ENCODE results near the gene COL26A1.
"Not testable (repeated sequence)": the region's sequence is repeated elsewhere in the genome, so short reads cannot be mapped to it uniquely, and the experiment has no call there.

COL26A1 gene

DNA sequence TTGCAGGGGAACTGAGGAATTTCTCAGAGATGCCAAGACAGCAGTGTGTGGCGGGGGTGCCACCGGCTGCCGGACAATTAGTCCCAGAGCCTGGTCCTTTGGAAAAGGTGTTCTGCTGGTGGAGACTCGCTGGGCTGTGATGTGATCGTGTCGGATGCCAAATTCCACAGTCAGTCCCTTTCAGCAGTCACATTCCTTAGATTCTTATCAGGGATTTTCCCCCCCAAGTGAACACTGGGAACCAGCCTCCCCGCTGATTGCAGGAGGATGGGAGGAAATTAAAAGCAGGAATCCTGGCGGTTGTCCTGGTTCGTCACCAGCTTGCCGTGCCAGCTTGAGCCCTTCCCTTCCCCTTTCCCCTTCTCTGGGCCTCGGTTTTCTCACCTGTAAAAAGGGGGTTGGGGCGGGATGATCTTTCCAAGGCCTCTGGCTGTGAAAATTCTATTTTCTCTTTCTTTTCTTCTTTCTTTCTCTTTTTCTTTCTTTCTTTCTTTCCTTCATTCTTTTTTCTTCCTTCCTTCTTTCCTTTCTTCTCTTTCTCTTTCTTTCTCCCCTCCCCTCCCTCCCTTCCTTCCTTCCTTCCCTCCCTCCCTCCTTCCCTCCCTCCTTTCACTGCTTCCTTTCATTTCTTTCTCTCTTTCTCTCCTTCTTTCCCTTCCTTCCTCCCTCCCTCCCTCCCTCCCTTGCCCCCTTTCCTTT lies 39.6 kb downstream of the COL26A1 start:
- peak; percentile 30 for DNase-seq (ENCODE audit: low spot score)

DNA sequence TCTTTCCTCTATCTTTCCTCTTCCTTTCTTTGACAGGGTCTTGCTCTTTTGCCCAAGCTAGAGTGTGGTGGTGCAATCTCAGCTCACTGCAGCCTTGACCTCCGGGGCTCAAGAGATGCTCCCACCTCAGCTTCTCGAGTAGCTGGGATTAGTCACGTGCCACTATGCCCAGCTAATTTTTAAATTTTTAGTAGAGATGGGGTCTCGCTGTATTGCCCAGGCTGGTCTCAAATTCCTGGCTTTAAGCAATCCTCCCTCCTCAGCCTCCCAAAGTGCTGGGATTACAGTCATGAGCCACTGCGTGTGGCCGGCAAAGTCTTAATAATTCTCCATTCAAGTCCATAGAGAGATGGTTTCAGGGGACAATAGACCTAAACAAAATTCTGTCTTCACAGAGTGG lies 40.2 kb downstream of the COL26A1 start:
- no peak for DNase-seq (ENCODE audit: low spot score)

DNA sequence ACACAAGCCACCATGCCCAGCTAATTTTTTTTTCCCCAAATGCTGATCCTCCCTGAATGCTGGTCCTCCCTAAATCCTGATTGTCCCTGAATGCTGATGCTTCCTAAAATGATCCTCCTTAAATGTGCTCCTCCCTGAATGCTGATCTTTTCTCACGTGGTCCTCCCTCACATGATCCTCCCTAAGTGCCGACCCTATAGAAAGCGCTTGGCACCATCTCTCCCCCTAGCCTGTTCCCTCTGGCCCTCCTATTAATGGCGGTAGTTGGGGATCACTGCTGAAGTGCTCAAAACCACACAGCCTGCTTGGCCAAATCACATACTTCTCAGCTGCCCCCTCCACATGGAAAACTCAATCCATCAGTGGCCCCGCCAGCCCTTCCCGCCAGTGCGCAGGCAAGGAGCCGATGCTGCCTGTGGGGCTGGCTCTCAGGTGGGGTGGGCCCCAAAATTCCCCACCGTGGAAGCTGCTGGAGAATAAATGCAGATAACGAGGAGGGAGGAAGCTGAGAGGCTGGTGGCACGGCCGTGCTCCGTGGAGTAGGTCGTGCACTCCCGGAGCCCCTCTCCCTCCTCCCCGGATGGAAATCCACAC lies 42.9 kb downstream of the COL26A1 start:
- DNase-seq (ENCODE audit: low spot score), result no peak

DNA sequence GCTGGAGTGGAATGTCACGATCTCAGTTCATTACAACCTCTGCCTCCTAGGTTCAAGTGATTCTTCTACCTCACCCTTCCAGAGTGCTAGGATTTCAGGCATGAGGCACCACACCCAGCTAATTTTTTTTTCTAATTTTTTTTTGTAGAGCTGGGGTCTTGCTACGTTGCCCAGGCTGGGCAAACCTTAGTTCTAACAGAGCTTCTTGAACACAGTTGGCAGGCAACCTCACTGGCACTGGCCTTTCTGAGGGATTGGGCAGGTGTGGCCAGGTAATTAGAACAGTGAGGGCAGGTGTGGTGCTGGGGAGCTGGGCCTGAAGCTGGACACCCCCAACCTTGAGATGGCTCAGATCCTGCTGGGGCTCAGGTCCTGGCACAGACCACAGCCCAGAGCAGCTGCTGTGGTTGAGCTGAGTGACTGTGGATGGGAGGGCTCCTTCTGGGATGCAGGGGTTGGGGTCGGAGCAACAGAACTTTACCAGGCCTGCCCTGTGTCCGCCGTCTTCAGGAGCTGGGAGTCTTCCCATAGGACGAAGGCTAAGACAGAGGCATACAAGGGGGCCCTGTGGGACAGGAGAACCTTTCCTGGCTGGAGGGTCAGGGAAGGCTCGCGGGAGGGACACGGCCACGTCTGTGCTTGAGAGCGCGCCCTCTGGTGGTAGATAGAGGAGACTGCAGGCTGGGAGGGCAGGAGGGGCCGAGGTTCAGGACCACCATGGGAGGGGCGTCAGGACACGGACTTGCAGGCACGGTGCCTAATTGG lies 48.2 kb downstream of the COL26A1 start:
- DNase-seq (ENCODE audit: low spot score), result peak; percentile 84

DNA sequence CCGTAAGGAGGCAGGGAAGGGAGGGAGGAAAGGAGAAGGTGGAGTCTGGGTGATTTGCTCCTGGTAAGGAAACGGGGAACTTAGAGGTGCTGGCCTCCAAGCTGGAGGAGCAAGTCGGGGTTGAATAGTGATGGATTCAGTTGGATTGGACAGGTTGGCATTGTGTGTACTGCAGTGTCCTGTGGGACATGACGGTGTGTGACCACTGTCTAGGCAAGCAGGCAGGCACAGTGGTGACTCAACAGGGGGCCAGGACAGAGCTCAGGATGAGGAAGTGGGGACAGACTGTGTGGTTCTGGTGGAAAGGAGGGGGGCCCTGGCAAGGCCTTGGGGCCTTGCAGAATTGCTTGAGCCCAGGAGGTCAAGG lies 48.8 kb downstream of the COL26A1 start:
- DNase-seq (ENCODE audit: low spot score), result no peak

DNA sequence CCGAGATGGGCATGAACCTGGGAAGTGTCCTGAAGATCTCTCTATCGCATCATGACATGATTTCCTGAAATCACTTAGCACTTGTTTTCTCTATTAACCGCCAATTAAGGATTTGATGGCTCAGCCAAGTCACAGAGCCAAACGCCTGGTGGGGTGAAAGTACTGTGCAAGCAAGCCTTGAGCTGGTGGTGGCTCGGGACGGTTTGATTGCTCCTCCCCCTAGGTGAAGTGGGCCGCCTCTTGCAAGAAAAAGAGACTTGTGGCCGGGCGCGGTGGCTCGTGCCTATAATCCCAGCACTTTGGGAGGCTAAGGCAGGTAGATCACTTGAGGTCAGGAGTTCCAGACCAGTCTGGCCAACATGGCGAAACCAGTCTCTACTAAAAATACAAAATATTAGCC lies 50.3 kb downstream of the COL26A1 start:
- no peak for DNase-seq (ENCODE audit: low spot score)

DNA sequence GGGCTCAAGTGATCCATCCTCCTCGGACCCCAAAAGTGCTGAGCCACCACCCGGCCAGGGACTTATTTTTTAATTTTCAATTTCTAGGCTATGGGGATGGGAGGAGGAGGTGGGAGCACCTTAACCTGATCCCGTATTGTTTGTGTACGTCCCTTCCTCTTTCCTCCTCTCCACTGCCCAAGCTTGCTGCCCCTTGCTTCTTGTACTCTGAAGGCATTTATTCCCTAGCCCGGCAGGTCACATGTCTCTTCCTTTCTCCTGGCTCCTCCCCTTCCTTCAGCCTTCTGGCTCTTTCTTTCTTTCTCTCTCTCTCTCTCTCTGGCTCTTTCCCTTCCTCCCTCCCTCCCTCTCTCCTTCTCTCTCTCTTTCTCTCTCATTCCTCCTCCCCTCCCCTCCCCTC lies 56.0 kb downstream of the COL26A1 start:
- no peak for DNase-seq (ENCODE audit: low spot score)

DNA sequence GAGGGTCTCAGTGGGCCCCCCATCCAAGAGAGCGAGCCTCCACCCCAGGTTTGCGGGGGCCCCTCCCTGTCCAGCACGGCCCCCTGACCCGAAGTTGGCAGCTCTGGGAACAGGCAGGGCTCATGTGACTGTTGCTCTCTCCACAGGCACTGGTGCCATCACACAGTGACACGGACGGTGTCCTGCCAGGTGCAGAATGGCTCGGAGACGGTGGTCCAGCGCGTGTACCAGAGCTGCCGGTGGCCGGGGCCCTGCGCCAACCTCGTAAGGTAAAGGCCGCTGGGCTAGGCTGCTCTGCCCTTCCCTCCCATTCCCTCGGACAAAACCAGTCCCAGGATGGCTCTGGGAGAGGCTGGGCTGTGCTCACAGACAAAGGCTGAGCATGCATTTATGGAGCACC lies 57.2 kb downstream of the COL26A1 start:
- DNase-seq (ENCODE audit: low spot score), result no peak

DNA sequence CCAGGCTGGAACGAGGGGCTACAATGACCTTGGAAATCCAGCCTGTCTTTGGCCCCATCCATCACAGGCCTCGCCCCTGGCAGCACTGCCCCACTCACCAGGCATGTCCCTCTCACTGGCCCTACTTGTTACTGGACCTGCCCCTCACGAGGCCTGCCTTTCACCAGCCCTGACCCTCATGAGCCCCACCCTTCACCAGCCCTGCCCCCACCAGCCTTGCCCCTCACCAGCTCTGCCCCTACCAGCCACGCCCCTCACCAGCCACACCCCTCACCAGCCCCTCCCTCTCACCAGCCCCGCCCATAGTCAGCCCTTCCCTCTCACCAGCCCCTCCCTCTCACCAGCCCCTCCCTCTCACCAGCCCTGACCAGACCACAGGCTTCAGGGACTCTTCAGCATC lies 57.8 kb downstream of the COL26A1 start:
- no peak for DNase-seq (ENCODE audit: low spot score)

DNA sequence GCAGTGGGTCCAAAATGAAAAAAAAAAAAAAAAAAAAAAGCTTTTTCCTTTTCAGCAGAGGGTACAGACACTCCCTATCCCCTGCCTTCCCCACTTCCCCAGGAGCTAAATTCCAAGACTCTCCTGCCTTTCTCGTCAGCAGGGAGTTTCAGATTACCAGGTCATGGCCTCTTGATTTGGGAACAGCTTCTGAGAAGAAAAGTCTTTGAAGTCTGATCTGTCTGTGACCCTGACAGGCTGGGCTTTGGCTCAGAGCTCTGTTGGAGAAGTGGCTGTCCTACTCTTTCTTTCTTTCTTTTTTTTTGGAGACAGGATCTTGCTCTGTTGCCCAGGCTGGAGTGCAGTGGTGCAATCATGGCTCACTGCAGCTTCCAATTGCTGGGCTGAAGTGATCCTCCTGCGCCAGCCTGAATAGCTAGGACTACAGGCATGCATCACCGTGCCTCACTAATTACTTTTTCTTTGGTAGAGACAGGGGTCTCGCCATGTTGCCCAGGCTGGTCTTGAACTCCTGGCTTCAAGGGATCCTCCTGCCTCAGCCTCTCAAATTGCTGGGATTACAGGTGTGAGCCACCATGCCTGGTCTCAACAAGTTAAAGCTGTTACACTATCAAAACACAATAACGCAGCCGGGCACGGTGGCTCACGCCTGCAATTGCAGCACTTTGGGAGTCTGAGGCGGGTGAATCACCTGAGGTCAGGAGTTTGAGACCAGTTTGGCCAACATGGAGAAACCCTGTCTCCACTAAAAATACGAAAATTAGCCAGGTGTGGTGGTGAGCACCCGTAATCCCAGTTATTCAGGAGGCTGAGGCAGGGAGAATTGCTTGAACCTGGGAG lies 59.9 kb downstream of the COL26A1 start:
- no peak for DNase-seq (ENCODE audit: low spot score)

DNA sequence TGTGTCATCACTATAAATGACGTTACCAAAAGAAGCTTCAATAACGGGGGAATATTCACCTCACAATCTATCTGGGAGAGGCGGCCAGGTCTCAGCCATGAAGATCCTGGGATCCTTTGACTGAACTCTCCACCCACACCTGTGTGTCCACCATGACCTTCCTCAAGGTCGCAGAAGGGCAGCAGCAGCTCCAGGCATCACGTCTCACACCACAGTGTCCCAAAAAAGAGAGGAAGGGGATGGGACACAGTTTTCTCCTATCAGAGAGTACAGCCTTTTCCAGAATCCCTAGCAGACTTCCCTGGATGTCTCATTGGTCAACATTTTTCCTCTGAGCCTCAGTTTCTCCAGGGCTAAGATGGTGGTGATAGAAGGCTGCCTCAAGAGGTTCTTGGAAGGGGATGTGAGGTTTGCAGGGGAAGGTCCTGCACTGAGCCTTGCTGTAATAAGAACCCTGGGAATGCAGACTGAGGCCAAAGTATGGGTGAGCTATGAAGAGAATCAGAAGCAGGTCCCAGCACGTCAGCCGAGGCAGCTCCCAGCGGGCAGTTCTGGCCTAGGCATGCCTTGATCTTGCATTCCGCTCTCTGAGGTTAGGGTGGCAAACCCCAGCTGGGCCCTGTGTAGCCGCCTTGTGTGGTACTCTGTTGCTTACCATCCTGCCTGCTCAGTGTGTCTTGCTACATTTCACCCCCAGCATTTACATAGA lies 63.8 kb downstream of the COL26A1 start:
- no peak for DNase-seq (ENCODE audit: low spot score)

DNA sequence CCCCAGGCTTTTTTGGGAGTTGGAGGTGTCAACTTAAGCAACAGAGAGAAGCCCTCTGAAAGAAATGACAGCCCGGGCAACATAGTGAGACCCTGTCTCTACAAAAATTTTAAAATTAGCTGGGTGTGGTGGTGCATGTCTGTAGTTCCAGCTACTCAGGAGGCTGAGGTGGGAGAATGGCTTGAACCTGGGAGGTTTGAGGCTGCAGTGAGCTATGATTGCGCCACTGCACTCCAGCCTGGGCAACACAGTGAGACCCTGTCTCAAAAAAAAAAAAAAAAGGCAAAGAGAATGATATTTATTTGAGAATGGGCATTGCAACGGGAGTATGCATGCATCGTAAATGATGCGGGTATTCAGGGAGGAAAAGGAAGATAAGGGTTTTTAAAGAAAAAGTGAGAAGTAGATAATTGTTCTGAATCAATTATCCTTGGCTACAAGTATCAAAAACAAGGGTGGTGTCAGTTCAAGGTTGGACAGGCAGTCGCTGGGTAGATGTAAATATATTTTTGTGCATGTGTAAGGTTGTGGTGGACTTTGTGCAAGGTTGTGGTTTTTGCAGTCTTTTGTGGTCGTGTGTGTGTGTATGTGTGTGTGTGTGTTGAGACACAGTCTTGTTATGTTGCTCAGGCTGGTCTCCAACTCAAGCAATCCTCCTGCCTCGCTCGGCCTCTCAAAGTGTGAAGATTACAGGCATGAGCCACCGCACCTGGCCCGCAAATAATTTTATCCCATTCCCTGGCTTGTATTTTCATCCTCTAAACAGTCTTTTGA lies 65.6 kb downstream of the COL26A1 start:
- no peak for DNase-seq (ENCODE audit: low spot score)

DNA sequence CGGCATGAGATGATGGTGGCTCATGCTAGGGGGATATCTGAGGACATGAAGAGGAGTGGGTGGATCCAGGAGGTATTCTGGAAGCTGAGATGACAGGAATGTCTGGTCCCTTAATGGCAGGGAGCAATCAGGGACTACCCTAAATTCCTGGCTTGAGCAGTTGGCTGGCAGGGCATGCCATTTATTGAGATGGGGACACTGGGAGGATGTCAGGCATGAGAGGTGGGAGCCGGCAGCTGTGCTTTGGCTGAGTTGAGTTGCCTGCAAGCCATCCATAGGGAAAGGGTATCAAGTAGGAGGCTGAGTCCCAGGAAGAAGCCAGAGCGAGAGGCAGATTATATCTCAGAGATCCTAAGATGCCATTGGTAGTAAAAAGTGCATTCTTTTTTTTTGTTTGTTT lies 69.6 kb downstream of the COL26A1 start:
- no peak for DNase-seq (ENCODE audit: low spot score)

DNA sequence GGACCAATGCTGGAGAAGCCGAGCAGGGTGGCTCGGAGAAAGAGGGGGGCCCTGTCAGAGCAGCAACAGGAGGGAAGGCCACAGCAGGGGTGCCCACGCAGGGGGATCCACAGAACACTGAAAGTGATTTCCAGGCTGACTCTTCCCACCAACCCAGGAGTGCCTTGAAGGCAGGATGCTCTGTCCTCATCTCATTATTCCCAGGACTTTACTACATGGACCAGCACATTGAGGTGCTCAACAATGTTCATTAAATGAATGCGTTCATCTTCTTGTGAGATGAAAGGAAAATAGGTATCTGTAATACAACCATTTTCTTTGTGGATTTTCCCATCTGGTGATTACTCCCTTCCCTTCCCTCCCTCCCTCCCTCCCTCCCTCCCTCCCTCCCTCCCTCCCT lies 71.0 kb downstream of the COL26A1 start:
- DNase-seq (ENCODE audit: low spot score), result no peak

DNA sequence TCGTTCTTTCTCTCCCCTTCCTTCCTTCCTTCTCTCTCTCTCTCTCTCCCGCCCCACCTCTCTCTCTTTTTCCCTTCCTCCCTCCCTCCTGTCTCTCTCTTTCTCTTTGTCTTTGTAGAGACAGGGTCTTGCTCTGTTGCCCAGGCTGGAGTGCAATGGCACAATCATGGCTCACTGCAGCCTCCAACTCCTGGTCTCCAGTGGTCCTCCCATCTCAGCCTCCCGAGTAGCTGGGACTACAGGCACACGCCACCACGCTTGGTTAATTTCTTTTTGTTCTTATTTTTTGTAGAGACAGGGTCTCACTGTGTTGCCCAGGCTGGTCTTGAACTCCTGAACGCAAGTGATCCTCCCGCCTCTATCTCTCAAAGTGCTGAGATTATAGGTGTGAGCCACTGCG lies 71.5 kb downstream of the COL26A1 start:
- not testable (repeated sequence) for DNase-seq (ENCODE audit: low spot score)

DNA sequence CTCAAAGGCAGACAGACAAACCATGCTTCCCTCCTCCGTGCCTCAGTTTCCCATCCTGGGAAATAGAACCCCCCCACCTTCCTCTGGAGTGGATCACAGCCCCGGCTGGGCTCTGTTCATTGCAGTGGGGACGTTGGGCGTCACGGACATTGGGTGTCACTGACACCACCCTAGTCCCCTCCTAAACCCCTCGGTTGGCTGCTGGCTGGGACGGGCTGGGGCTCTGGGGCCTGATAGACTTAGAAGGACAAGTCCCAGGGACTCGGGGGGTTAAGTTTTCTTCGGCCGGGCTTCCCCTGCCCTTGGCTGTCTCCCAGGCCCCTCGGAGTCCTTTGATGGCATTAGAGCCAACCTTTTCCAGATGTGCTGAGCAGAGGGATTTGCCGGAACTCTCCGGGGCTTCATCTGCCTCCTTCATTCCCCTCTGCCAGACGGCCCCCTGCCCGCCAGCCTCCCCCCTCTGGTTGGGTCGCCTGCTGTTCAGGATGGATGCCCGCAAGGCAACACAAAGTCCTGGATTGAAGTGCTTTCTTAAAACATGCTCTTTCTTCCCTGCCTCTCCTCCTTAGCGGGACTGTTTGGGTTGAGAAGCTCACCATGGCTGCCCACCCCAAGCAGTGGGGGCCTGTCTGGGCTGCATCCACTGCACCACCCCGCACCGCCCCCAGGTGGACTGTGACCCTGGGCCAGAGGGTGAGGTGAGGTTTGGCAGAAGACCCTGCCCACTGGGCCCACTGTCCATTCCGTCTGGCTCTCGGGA lies 73.0 kb downstream of the COL26A1 start:
- no peak for DNase-seq (ENCODE audit: low spot score)

DNA sequence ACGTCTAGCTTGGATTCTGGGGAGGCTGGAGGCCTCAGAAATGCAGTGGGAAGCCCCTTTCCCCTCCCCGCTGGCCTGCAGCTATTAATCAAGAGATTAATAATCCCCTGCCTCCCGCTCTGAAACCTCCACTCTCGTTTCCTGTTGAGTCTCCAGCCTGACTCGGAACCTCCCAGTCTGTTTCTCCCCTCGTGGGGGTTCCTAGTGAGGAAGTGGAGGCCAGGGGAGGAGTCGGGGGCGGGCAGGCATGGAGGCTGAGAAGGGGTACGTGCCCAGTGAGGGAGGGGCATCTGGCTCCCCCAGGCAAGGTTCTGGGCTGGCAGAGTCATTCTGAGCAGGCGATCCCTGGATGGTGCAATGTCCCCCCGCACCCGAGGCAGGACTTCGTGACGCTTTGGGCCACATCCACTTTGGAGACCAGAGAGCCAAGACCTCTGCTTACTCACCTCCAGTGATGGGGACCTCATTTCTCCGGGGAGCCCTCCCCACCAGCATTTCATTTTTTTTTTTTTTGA lies 73.6 kb downstream of the COL26A1 start:
- DNase-seq (ENCODE audit: low spot score), result no peak

DNA sequence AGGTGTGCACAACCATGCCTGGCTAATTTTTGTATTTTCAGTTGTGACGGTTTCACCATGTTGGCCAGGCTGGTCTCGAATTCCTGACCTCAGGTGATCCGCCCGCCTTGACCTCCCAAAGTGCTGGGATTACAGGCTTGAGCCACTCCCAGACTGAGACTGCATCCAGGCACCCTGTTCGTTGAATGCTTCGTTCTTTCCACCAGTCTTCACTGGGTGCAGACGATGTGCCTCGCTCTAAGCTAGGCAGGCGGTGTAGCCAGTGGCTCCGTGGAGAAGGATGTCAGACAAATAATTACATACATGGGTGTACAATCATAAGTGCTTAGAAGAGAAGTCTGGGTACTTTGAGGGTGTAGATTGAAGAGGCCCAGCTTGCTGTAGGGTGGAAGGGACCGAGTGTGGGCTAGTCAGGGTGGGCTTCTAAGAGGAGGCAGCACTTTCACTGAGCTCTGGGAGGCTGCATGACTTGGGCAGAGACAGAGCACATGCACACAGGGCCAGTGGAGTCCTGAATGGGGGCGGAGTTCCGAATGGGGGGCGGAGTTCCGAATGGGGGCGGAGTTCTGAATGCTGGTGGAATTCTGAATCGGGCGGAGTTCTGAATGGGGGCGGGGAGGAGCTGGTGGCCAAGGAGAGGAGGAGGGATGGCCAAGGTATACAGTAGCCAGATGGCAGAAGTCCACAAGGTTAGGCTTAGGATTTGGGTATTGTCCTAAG lies 74.3 kb downstream of the COL26A1 start:
- no peak for DNase-seq (ENCODE audit: low spot score)

DNA sequence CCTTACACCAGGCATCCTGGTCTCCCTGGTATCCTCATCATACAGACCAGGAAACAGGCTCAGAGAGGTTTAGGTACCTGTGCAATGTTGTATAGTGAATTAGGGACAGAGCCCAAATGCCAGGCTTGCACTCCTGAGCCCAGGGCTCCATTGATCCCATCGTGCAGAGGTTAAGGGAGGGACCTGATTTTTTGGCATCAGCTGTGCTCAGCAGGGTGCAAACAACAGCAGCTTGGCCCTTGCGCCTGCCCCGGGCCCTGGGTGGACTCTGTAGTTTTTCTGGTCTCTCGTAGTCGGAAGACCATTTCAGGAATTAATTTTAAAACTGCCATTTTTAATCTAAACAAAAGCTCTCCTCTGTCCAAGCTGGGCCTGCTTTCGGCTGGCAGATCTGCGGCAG lies 79.2 kb downstream of the COL26A1 start:
- no peak for DNase-seq (ENCODE audit: low spot score)
